ENCODE measurements around the gene CERCAM.

Gene CERCAM

GRCh38 chr9:128372784-128373183 is 47.9 kb upstream of the CERCAM start:
- H3K36me3 ChIP-seq (ENCODE audit: insufficient read depth, low read length) = no peaks in the 10 kb centered on the region
- H3K4me1 ChIP-seq (ENCODE audit: insufficient read depth, low read length, poor library complexity, severe bottlenecking) = peaks cover 14% of the 10 kb centered on the region
- peak overlapping the region; percentile 78 for H3K4me2 ChIP-seq (ENCODE audit: low read depth, low read length, poor library complexity, severe bottlenecking)
- H2AFZ ChIP-seq (ENCODE audit: low read length) = no peak overlapping the region
- H3K27me3 ChIP-seq (ENCODE audit: insufficient read depth, low read length, poor library complexity, severe bottlenecking) = no peaks in the 10 kb centered on the region
- H3F3A ChIP-seq (ENCODE audit: low read depth) = no peaks in the 10 kb centered on the region
- no peaks in the 10 kb centered on the region for H3K9me3 ChIP-seq (ENCODE audit: insufficient read depth, low read depth, low read length)
- peak overlapping the region; percentile 81 for H3K9ac ChIP-seq (ENCODE audit: low read depth, low read length, poor library complexity, severe bottlenecking)
- peaks cover 53% of the 10 kb centered on the region for H3K79me2 ChIP-seq (ENCODE audit: insufficient read depth, low read length)
- no peak for TF ChIP-seq EZH2phosphoT487 (IDR thresholded peaks at IDR 0.05; ENCODE audit: borderline replicate concordance)
- TF ChIP-seq CTCF (conservative IDR thresholded peaks at IDR 0.05; ENCODE audit: low read length) = no peak
- peak overlapping the region; percentile 90 for H3K4me3 ChIP-seq (ENCODE audit: low read length, poor library complexity, severe bottlenecking)
- no peaks in the 10 kb centered on the region for H3K9me2 ChIP-seq (replicated peaks; ENCODE audit: low read depth, low read length)
- H4K20me1 ChIP-seq (ENCODE audit: insufficient read depth, low read length, poor library complexity, severe bottlenecking) = no peaks in the 10 kb centered on the region

- Histone ChIP-seq H3K36me3 (ENCODE audit: insufficient read depth, low read length) (no peaks in the 10 kb centered on the region), H3K4me1 (ENCODE audit: insufficient read depth, low read length, poor library complexity, severe bottlenecking) (peaks cover 14% of the 10 kb centered on the region), H2AFZ (ENCODE audit: low read length) (no peak overlapping the region), H3K4me3 (ENCODE audit: low read length, poor library complexity, severe bottlenecking) (no peak overlapping the region), H3K79me2 (ENCODE audit: insufficient read depth, low read length) (peaks cover 53% of the 10 kb centered on the region), H3K9me2 (replicated peaks; ENCODE audit: low read depth, low read length) (no peaks in the 10 kb centered on the region), H3K27me3 (ENCODE audit: insufficient read depth, low read length, poor library complexity, severe bottlenecking) (no peaks in the 10 kb centered on the region), H3K9ac (ENCODE audit: low read depth, low read length, poor library complexity, severe bottlenecking) (no peak overlapping the region), H3F3A (ENCODE audit: low read depth) (no peaks in the 10 kb centered on the region), H3K4me2 (ENCODE audit: low read depth, low read length, poor library complexity, severe bottlenecking) (no peak overlapping the region), H3K9me3 (ENCODE audit: insufficient read depth, low read depth, low read length) (no peaks in the 10 kb centered on the region), H4K20me1 (ENCODE audit: insufficient read depth, low read length, poor library complexity, severe bottlenecking) (no peaks in the 10 kb centered on the region)
- TF ChIP-seq CTCF (conservative IDR thresholded peaks at IDR 0.05; ENCODE audit: low read length) = no peak
- TF ChIP-seq EZH2phosphoT487 (IDR thresholded peaks at IDR 0.05; ENCODE audit: borderline replicate concordance) = no peak
These were observed 46.4 kb upstream of the CERCAM start for GRCh38 chr9:128374221-128374675.

GRCh38 chr9:128375865-128376264 is 44.8 kb upstream of the CERCAM start:
- H3K9me3 ChIP-seq (ENCODE audit: insufficient read depth, low read depth, low read length) = no peaks in the 10 kb centered on the region
- no peaks in the 10 kb centered on the region for H4K20me1 ChIP-seq (ENCODE audit: insufficient read depth, low read length, poor library complexity, severe bottlenecking)
- peaks cover 9% of the 10 kb centered on the region for H3K4me1 ChIP-seq (ENCODE audit: insufficient read depth, low read length, poor library complexity, severe bottlenecking)
- peaks cover 53% of the 10 kb centered on the region for H3K79me2 ChIP-seq (ENCODE audit: insufficient read depth, low read length)
- H3K36me3 ChIP-seq (ENCODE audit: insufficient read depth, low read length) = no peaks in the 10 kb centered on the region; the same call in 1 of the 2 replicates
- no peaks in the 10 kb centered on the region for H3K27me3 ChIP-seq (ENCODE audit: insufficient read depth, low read length, poor library complexity, severe bottlenecking)
- H3K9me2 ChIP-seq (replicated peaks; ENCODE audit: low read depth, low read length) = no peaks in the 10 kb centered on the region
- no peak for TF ChIP-seq EZH2phosphoT487 (IDR thresholded peaks at IDR 0.05; ENCODE audit: borderline replicate concordance)
- TF ChIP-seq CTCF (conservative IDR thresholded peaks at IDR 0.05; ENCODE audit: low read length) = no peak
- H2AFZ ChIP-seq (ENCODE audit: low read length) = no peak overlapping the region
- H3F3A ChIP-seq (ENCODE audit: low read depth) = no peaks in the 10 kb centered on the region
- no peak overlapping the region for H3K4me2 ChIP-seq (ENCODE audit: low read depth, low read length, poor library complexity, severe bottlenecking)
- H3K4me3 ChIP-seq (ENCODE audit: low read length, poor library complexity, severe bottlenecking) = no peak overlapping the region
- H3K9ac ChIP-seq (ENCODE audit: low read depth, low read length, poor library complexity, severe bottlenecking) = no peak overlapping the region
